SK-N-SH treated with all-trans-retinoic acid at 6 μM for 48 hours (cell line): ENCODE measurements around the gene RBM33.
A peak's percentile ranks its signal among the peaks of the same experiment; 100 is the strongest.

Source experiments
- ATAC-seq: fragments of 200-7000 bp; cut with Tn5 transposase; 3 replicates; pipeline ENCODE4 v1.9.1; 2020; ENCODE audit warnings: mild to moderate bottlenecking, moderate library complexity
- ARNTL ChIP-seq: fragments of 450-650 bp; formaldehyde crosslinking; IDR thresholded peaks from 2 replicates; pipeline ENCODE4 v1.5.0; 2020; ENCODE audit warnings: low read depth, mild to moderate bottlenecking, moderate library complexity, borderline replicate concordance
- BACH2 ChIP-seq: fragments of 250-450 bp; sonication (Bioruptor Pico); IDR thresholded peaks from 2 replicates; pipeline ENCODE4 v1.9.0; 2021; ENCODE audit warnings: mild to moderate bottlenecking, borderline replicate concordance
- ESRRG ChIP-seq: fragments of 250-450 bp; sonication (Bioruptor Pico); IDR thresholded peaks from 2 replicates; pipeline ENCODE4 v1.6.1; 2021; ENCODE audit warnings: mild to moderate bottlenecking
- GLIS3 ChIP-seq: fragments of 250-450 bp; sonication (Bioruptor Pico); IDR thresholded peaks from 2 replicates; pipeline ENCODE4 v1.5.0; 2020; ENCODE audit warnings: mild to moderate bottlenecking, moderate library complexity
- ISL1 ChIP-seq: fragments of 250-450 bp; sonication (Bioruptor Pico); IDR thresholded peaks from 2 replicates; pipeline ENCODE4 v2.1.2; 2022; ENCODE audit warnings: mild to moderate bottlenecking, moderate library complexity
- OSR1 ChIP-seq: fragments of 250-450 bp; sonication (Bioruptor Pico); IDR thresholded peaks from 2 replicates; pipeline ENCODE4 v1.8.0; 2022; ENCODE audit warnings: moderate library complexity, mild to moderate bottlenecking, inconsistent platforms
- PPARA ChIP-seq: fragments of 250-450 bp; sonication (Bioruptor Pico); IDR thresholded peaks from 2 replicates; pipeline ENCODE4 v1.5.0; 2020; ENCODE audit warnings: mild to moderate bottlenecking, borderline replicate concordance
- RARB ChIP-seq: fragments of 250-450 bp; sonication (Bioruptor Pico); IDR thresholded peaks from 2 replicates; pipeline ENCODE4 v1.8.0; 2021; ENCODE audit warnings: mild to moderate bottlenecking, moderate library complexity
- SNAI2 ChIP-seq: fragments of 250-450 bp; sonication (Bioruptor Pico); IDR thresholded peaks from 2 replicates; pipeline ENCODE4 v1.5.0; 2020; ENCODE audit warnings: mild to moderate bottlenecking, moderate library complexity
- TCF4 ChIP-seq: fragments of 250-450 bp; sonication (Bioruptor Pico); IDR thresholded peaks from 2 replicates; pipeline ENCODE4 v1.8.0; 2021; ENCODE audit warnings: mild to moderate bottlenecking, moderate library complexity, borderline replicate concordance
- TOX ChIP-seq: fragments of 250-450 bp; sonication (Bioruptor Pico); IDR thresholded peaks from 2 replicates; pipeline ENCODE4 v1.8.0; 2021; ENCODE audit warnings: mild to moderate bottlenecking, moderate library complexity, borderline replicate concordance
- ZC3H10 ChIP-seq: fragments of 250-450 bp; sonication (Bioruptor Pico); IDR thresholded peaks from 2 replicates; pipeline ENCODE4 v1.5.1; 2021; ENCODE audit warnings: mild to moderate bottlenecking, moderate library complexity
- ZFP30 ChIP-seq: fragments of 450-650 bp; formaldehyde crosslinking; IDR thresholded peaks from 2 replicates; pipeline ENCODE4 v1.5.0; 2022; ENCODE audit warnings: mild to moderate bottlenecking, moderate library complexity
- ZNF565 ChIP-seq: fragments of 450-650 bp; formaldehyde crosslinking; conservative IDR thresholded peaks from 2 replicates; pipeline ENCODE4 v1.5.0; 2020; ENCODE audit warnings: low read depth, mild to moderate bottlenecking, moderate library complexity
- ZNF8 ChIP-seq: fragments of 450-650 bp; formaldehyde crosslinking; IDR thresholded peaks from 2 replicates; pipeline ENCODE4 v1.5.0; 2020; ENCODE audit warnings: mild to moderate bottlenecking, moderate library complexity
- TF ChIP-seq, protein P1 (sequence below): fragments of 250-450 bp; sonication (Bioruptor Pico); IDR thresholded peaks from 2 replicates; pipeline ENCODE4 v1.5.0; 2020; ENCODE audit warnings: mild to moderate bottlenecking, moderate library complexity
- TF ChIP-seq, protein P2 (sequence below): fragments of 250-450 bp; sonication (Bioruptor Pico); IDR thresholded peaks from 2 replicates; pipeline ENCODE4 v1.5.1; 2020; ENCODE audit warnings: low read depth, mild to moderate bottlenecking, moderate library complexity
- TF ChIP-seq, protein P3 (sequence below): fragments of 250-450 bp; sonication (Bioruptor Pico); IDR thresholded peaks from 2 replicates; pipeline ENCODE4 v1.8.0; 2021; ENCODE audit warnings: low read depth, mild to moderate bottlenecking, moderate library complexity, borderline replicate concordance
- TF ChIP-seq, protein P4 (sequence below): fragments of 250-450 bp; sonication (Bioruptor Pico); IDR thresholded peaks from 2 replicates; pipeline ENCODE4 v1.5.1; 2021; ENCODE audit warnings: mild to moderate bottlenecking, moderate library complexity
- TF ChIP-seq, protein P5 (sequence below): fragments of 250-450 bp; sonication (Bioruptor Pico); IDR thresholded peaks from 2 replicates; pipeline ENCODE4 v1.8.0; 2020; ENCODE audit warnings: mild to moderate bottlenecking, moderate library complexity, borderline replicate concordance

RBM33 gene

DNA sequence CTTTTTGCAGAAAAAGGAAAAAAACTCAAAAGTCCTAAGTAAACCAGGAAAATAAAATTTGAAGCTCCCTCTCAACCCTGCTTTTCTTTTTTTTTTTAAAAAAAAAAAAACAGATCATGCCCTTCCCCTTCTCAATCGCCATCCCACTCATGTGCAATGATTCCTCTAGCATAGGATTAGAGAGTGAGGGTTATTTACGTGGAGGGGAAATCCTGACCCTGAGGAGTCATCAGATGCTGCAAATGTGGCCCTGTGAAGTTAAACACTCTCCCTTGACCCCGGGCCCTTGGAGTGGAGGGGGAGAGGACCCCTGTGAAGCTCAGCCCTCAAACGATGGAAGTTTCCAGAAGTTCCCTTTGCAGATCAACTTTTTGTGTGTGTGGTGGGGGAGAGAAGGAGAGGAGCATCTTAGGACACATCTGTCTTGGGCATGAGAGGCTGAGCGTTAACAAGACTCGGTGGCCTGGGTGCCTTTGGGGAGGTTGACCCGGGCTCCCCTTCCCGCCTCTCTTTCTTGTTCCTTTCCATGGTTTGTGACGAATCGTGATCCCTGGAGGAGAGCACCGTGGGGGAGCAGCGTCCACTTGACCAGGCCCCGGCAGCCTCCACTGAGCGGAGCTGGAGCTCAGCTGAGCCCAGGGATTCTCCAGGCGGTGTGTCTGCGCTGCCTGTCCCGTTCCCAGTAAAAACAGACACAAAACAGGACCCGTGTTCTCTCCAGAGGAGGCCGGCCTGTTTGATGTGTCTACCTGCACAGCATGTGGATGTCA is 169.3 kb downstream of the RBM33 start:
- TF ChIP-seq OSR1 (no peak), TOX (CRISPR knock-in tag) (no peak), RARB (CRISPR knock-in tag) (no peak), ZC3H10 (CRISPR knock-in tag) (no peak), ARNTL (CRISPR knock-in tag) (no peak), PPARA (CRISPR knock-in tag) (no peak), ZNF8 (CRISPR knock-in tag) (no peak), GLIS3 (CRISPR knock-in tag) (no peak), ZNF565 (CRISPR knock-in tag) (no peak), ESRRG (CRISPR knock-in tag) (no peak), TCF4 (CRISPR knock-in tag) (no peak)
- no peak for ATAC-seq

DNA sequence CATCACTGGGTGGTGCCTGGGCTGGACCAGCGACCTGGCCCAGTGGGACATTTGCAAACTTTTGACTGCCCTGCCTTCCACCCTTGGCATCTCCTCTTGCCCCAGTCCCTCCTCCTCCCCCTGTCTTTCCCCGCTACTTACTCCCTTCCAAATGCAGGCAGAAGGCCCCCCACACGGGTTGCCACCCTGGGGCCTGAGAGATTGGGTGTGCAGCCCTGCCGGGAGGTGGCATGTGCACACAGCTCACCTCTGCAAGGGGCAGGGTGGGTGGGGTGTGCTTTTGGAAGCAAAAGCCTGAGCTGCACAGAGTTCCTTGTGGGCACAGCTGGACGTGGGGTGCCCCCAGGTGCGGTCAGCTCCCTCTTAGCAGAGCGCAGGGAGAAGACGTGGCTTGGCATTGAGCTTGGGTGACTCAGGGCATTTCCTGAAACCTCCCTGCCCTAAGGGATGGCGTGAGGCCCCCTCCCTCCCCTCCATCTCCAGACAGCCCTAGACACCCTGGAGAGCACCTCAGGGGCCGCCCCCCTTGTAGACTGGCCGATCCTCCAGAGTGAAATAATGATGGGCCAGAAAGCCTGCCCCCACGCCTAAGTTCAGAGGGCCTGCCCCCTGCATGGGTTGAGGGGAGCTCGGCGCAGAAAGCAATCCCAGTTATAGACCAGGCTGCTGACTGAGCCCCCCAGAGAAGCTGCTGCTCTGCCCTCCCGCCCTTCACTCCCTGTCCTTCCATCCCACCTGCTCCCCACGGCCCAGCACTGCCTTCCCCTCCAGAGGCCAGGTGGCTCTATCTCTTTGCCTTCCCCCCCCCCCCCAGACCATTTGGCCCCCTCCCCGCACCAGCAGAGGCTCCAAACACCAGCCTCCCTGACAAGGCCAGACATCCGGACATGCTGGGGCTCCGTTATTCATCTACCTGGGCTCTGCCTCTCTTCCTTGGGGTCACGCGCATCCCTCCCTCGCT is 170.1 kb downstream of the RBM33 start:
- ATAC-seq: no peak; the same call in 2 of the 3 replicates
- TF ChIP-seq TCF4 (CRISPR knock-in tag) (no peak), ESRRG (CRISPR knock-in tag) (no peak), GLIS3 (CRISPR knock-in tag) (no peak)
- TF ChIP-seq, protein P1, sequence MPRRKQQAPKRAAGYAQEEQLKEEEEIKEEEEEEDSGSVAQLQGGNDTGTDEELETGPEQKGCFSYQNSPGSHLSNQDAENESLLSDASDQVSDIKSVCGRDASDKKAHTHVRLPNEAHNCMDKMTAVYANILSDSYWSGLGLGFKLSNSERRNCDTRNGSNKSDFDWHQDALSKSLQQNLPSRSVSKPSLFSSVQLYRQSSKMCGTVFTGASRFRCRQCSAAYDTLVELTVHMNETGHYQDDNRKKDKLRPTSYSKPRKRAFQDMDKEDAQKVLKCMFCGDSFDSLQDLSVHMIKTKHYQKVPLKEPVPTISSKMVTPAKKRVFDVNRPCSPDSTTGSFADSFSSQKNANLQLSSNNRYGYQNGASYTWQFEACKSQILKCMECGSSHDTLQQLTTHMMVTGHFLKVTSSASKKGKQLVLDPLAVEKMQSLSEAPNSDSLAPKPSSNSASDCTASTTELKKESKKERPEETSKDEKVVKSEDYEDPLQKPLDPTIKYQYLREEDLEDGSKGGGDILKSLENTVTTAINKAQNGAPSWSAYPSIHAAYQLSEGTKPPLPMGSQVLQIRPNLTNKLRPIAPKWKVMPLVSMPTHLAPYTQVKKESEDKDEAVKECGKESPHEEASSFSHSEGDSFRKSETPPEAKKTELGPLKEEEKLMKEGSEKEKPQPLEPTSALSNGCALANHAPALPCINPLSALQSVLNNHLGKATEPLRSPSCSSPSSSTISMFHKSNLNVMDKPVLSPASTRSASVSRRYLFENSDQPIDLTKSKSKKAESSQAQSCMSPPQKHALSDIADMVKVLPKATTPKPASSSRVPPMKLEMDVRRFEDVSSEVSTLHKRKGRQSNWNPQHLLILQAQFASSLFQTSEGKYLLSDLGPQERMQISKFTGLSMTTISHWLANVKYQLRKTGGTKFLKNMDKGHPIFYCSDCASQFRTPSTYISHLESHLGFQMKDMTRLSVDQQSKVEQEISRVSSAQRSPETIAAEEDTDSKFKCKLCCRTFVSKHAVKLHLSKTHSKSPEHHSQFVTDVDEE (CRISPR knock-in tag): no peak
- TF ChIP-seq, all 23 proteins: peak for 0

DNA sequence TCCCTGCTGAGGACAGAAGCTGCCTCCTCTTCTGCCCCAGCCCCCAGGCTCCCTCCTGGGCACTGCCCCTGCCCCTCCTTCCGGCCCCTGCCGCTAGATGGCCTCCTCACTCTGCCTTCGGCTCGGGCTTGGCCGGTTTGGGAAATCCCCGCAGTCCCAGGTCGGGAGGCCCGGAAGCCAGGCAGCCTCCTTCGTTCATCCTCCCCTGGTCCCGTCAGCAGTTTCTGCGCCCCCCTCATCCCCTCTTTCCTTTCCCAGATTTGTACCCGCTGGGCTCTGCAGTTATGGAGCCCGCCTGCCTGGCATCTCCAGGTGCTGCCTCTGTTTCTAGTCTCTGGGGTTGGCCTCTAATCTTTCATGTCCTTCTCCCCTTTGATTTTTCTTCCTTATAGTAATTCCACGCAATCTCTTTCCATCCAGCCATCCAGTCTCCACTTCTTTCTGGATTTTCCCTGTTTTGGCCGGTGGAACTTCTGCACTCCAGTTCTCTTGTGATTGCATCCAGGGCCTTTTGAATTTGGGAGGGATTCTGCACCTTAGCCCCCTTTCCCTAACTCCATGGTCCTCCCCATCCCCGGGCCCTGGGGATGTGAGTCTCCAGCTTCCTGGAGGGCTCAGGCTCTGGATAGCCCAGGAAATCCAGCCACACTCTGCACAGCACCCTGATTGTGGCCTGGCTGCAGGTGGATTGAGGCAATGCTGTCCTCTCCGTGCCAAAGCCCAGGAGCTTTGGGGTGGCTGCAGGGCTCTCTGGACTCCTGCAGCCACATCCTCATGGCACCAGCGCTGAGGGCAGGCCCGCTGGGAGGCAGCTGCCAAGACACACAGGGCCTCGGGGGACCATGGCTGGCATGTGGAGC is 171.1 kb downstream of the RBM33 start:
- ATAC-seq: peak; percentile 84
- TF ChIP-seq SNAI2 (CRISPR knock-in tag) (no peak), ARNTL (CRISPR knock-in tag) (no peak), TCF4 (CRISPR knock-in tag) (no peak), ZFP30 (CRISPR knock-in tag) (no peak), GLIS3 (CRISPR knock-in tag) (no peak), ESRRG (CRISPR knock-in tag) (no peak), ZNF8 (CRISPR knock-in tag) (no peak), OSR1 (no peak), ZC3H10 (CRISPR knock-in tag) (no peak), BACH2 (CRISPR knock-in tag) (no peak), ISL1 (CRISPR knock-in tag) (no peak), RARB (CRISPR knock-in tag) (no peak), PPARA (CRISPR knock-in tag) (no peak)
- TF ChIP-seq, protein P2, sequence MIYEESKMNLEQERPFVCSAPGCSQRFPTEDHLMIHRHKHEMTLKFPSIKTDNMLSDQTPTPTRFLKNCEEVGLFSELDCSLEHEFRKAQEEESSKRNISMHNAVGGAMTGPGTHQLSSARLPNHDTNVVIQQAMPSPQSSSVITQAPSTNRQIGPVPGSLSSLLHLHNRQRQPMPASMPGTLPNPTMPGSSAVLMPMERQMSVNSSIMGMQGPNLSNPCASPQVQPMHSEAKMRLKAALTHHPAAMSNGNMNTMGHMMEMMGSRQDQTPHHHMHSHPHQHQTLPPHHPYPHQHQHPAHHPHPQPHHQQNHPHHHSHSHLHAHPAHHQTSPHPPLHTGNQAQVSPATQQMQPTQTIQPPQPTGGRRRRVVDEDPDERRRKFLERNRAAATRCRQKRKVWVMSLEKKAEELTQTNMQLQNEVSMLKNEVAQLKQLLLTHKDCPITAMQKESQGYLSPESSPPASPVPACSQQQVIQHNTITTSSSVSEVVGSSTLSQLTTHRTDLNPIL (CRISPR knock-in tag): no peak
- TF ChIP-seq, protein P3, sequence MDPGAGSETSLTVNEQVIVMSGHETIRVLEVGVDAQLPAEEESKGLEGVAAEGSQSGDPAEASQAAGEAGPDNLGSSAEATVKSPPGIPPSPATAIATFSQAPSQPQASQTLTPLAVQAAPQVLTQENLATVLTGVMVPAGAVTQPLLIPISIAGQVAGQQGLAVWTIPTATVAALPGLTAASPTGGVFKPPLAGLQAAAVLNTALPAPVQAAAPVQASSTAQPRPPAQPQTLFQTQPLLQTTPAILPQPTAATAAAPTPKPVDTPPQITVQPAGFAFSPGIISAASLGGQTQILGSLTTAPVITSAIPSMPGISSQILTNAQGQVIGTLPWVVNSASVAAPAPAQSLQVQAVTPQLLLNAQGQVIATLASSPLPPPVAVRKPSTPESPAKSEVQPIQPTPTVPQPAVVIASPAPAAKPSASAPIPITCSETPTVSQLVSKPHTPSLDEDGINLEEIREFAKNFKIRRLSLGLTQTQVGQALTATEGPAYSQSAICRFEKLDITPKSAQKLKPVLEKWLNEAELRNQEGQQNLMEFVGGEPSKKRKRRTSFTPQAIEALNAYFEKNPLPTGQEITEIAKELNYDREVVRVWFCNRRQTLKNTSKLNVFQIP (CRISPR knock-in tag): no peak
- TF ChIP-seq, protein P4, sequence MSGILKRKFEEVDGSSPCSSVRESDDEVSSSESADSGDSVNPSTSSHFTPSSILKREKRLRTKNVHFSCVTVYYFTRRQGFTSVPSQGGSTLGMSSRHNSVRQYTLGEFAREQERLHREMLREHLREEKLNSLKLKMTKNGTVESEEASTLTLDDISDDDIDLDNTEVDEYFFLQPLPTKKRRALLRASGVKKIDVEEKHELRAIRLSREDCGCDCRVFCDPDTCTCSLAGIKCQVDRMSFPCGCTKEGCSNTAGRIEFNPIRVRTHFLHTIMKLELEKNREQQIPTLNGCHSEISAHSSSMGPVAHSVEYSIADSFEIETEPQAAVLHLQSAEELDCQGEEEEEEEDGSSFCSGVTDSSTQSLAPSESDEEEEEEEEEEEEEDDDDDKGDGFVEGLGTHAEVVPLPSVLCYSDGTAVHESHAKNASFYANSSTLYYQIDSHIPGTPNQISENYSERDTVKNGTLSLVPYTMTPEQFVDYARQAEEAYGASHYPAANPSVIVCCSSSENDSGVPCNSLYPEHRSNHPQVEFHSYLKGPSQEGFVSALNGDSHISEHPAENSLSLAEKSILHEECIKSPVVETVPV (CRISPR knock-in tag): no peak
- TF ChIP-seq, protein P1 (CRISPR knock-in tag): no peak
- TF ChIP-seq, protein P5, sequence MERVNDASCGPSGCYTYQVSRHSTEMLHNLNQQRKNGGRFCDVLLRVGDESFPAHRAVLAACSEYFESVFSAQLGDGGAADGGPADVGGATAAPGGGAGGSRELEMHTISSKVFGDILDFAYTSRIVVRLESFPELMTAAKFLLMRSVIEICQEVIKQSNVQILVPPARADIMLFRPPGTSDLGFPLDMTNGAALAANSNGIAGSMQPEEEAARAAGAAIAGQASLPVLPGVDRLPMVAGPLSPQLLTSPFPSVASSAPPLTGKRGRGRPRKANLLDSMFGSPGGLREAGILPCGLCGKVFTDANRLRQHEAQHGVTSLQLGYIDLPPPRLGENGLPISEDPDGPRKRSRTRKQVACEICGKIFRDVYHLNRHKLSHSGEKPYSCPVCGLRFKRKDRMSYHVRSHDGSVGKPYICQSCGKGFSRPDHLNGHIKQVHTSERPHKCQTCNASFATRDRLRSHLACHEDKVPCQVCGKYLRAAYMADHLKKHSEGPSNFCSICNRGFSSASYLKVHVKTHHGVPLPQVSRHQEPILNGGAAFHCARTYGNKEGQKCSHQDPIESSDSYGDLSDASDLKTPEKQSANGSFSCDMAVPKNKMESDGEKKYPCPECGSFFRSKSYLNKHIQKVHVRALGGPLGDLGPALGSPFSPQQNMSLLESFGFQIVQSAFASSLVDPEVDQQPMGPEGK (CRISPR knock-in tag): no peak
